Mucosa of stomach (tissue), 1 donor: ENCODE measurements around the gene PLCD1.

Experiments
- H3K27me3 ChIP-seq: one replicate; pipeline ENCODE4 v1.7.0; 2013; ENCODE audit warnings: mild to moderate bottlenecking, low read length; ENCODE audit not compliant: control insufficient read depth, insufficient read depth
- H3K36me3 ChIP-seq: one replicate; pipeline ENCODE4 v1.7.0; 2013; ENCODE audit warnings: low read length; ENCODE audit not compliant: control insufficient read depth, insufficient read depth
- H3K4me1 ChIP-seq: one replicate; pipeline ENCODE4 v1.7.0; 2013; ENCODE audit warnings: mild to moderate bottlenecking, low read length; ENCODE audit not compliant: control insufficient read depth, insufficient read depth
- H3K4me3 ChIP-seq: one replicate; pipeline ENCODE4 v1.7.0; 2013; ENCODE audit warnings: low read length
- H3K9ac ChIP-seq: one replicate; pipeline ENCODE4 v1.7.0; 2013; ENCODE audit warnings: mild to moderate bottlenecking, low read length, moderate library complexity
- H3K9me3 ChIP-seq: one replicate; pipeline ENCODE4 v1.7.0; 2013; ENCODE audit warnings: mild to moderate bottlenecking, low read length, moderate library complexity; ENCODE audit not compliant: control insufficient read depth
- donor health status: Pancreatic carcinoma.

The PLCD1 gene

GRCh38 chr3:38008191-38008701 is 21.2 kb downstream of the PLCD1 start:
- H3K4me1 ChIP-seq: peaks cover 31% of the 10 kb centered on the region
- H3K9me3 ChIP-seq: no peaks in the 10 kb centered on the region
- peaks cover 18% of the 10 kb centered on the region for H3K36me3 ChIP-seq
- H3K27me3 ChIP-seq: no peaks in the 10 kb centered on the region
- no peak overlapping the region for H3K4me3 ChIP-seq
- H3K9ac ChIP-seq: no peak overlapping the region

- Histone ChIP-seq H3K27me3 (no peaks in the 10 kb centered on the region), H3K4me3 (no peak overlapping the region), H3K4me1 (peaks cover 36% of the 10 kb centered on the region), H3K9me3 (no peaks in the 10 kb centered on the region), H3K36me3 (peaks cover 23% of the 10 kb centered on the region), H3K9ac (no peak overlapping the region)
These were observed 21.7 kb downstream of the PLCD1 start for GRCh38 chr3:38007754-38008090.

- Histone ChIP-seq H3K4me3 (no peak overlapping the region), H3K36me3 (peaks cover 29% of the 10 kb centered on the region), H3K27me3 (no peaks in the 10 kb centered on the region), H3K4me1 (peaks cover 48% of the 10 kb centered on the region), H3K9ac (no peak overlapping the region), H3K9me3 (no peaks in the 10 kb centered on the region)
These were observed 22.9 kb downstream of the PLCD1 start for GRCh38 chr3:38006445-38006995.

GRCh38 chr3:38006031-38006430 is 23.4 kb downstream of the PLCD1 start:
- Histone ChIP-seq H3K27me3 (no peaks in the 10 kb centered on the region), H3K4me1 (peaks cover 53% of the 10 kb centered on the region), H3K9ac (no peak overlapping the region), H3K36me3 (peaks cover 30% of the 10 kb centered on the region), H3K9me3 (no peaks in the 10 kb centered on the region), H3K4me3 (no peak overlapping the region)

- Histone ChIP-seq H3K36me3 (peaks cover 37% of the 10 kb centered on the region), H3K4me3 (peak overlapping the region; percentile 7), H3K27me3 (no peaks in the 10 kb centered on the region), H3K9ac (peak overlapping the region; percentile 14), H3K4me1 (peaks cover 59% of the 10 kb centered on the region), H3K9me3 (no peaks in the 10 kb centered on the region)
These were observed 24.1 kb downstream of the PLCD1 start for GRCh38 chr3:38005076-38006020.

- Histone ChIP-seq H3K9ac (no peak overlapping the region), H3K4me1 (peaks cover 65% of the 10 kb centered on the region), H3K9me3 (no peaks in the 10 kb centered on the region), H3K36me3 (peaks cover 45% of the 10 kb centered on the region), H3K27me3 (no peaks in the 10 kb centered on the region), H3K4me3 (peak overlapping the region; percentile 7)
These were observed 24.9 kb downstream of the PLCD1 start for GRCh38 chr3:38004415-38005075.

GRCh38 chr3:38003817-38004414 is 25.5 kb downstream of the PLCD1 start:
- no peaks in the 10 kb centered on the region for H3K9me3 ChIP-seq
- H3K36me3 ChIP-seq: peaks cover 47% of the 10 kb centered on the region
- H3K27me3 ChIP-seq: no peaks in the 10 kb centered on the region
- peak overlapping the region; percentile 40 for H3K9ac ChIP-seq
- peaks cover 70% of the 10 kb centered on the region for H3K4me1 ChIP-seq
- H3K4me3 ChIP-seq: no peak overlapping the region

GRCh38 chr3:38003371-38003816 is 26.0 kb downstream of the PLCD1 start:
- peaks cover 47% of the 10 kb centered on the region for H3K36me3 ChIP-seq
- H3K9me3 ChIP-seq: no peaks in the 10 kb centered on the region
- no peaks in the 10 kb centered on the region for H3K27me3 ChIP-seq
- H3K9ac ChIP-seq: peak overlapping the region; percentile 40
- H3K4me1 ChIP-seq: peaks cover 74% of the 10 kb centered on the region
- no peak overlapping the region for H3K4me3 ChIP-seq

GRCh38 chr3:38002940-38003339 is 26.5 kb downstream of the PLCD1 start:
- Histone ChIP-seq H3K36me3 (peaks cover 48% of the 10 kb centered on the region), H3K4me3 (no peak overlapping the region), H3K4me1 (peaks cover 79% of the 10 kb centered on the region), H3K27me3 (no peaks in the 10 kb centered on the region), H3K9ac (peak overlapping the region; percentile 40), H3K9me3 (no peaks in the 10 kb centered on the region)

- Histone ChIP-seq H3K9ac (peak overlapping the region; percentile 40), H3K4me1 (peaks cover 84% of the 10 kb centered on the region), H3K4me3 (no peak overlapping the region), H3K27me3 (no peaks in the 10 kb centered on the region), H3K9me3 (no peaks in the 10 kb centered on the region), H3K36me3 (peaks cover 53% of the 10 kb centered on the region)
These were observed 27.1 kb downstream of the PLCD1 start for GRCh38 chr3:38002291-38002876.

GRCh38 chr3:38001456-38002081 is 27.9 kb downstream of the PLCD1 start:
- peaks cover 59% of the 10 kb centered on the region for H3K36me3 ChIP-seq

More at GRCh38 chr3:38001456-38002081, 27.9 kb downstream of the PLCD1 start:
- no peaks in the 10 kb centered on the region for H3K9me3 ChIP-seq
- H3K4me3 ChIP-seq: no peak overlapping the region
- peaks cover 93% of the 10 kb centered on the region for H3K4me1 ChIP-seq
- no peak overlapping the region for H3K9ac ChIP-seq
- H3K27me3 ChIP-seq: no peaks in the 10 kb centered on the region
